Mammary epithelial cell (primary cell): Measurements from ENCODE around the gene POLE3.

Experiments
- EZH2 ChIP-seq: IDR thresholded peaks from 2 replicates; pipeline ENCODE4 v1.6.1; 2012; ENCODE audit warnings: low read length, inconsistent platforms, borderline replicate concordance
- TF ChIP-seq, protein P1 (sequence below), 2 donors: IDR thresholded peaks in 1 of 2; conservative IDR thresholded peaks in 1 of 2; 2 replicates each; pipeline ENCODE4 v1.5.1; 2011 to 2012; ENCODE audit warnings: inconsistent platforms in 2 of 2, low read length in 2 of 2, mild to moderate bottlenecking in 2 of 2, control low read depth in 1 of 2, low read depth in 1 of 2; ENCODE audit not compliant: insufficient read depth in 1 of 2; ENCODE audit errors: extremely low read depth in 1 of 2

DNA sequence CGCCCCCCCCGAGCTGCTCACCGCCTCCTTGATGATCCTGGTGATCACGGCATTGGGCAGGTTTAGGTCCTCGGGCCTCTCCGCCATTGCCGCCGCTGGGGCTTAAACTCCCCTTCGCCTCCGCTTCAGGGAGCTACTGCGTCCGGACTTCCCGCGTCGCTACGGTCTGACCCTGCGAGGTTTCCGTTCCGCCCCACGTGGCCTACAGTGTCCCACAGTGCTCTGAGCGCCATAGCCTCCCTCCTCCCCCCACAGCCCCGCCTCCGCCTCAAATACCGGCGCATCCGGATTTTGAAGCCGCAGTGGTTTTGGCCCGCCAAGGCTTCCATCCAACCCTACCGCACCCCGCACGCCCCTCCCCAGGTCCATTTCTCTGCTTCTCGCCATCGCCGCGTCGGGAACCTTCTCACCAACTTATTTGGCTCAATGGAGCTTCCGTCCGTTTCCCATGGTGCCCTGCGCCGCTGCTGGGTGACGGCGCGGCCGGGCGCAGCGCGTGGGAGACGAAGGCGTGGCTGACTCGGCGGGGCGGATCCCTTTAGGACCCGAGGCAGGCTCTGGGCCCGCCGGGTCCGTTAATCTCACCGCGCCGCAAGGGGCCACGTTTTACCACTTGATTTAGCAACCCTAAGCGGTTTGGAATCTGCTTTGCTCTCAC is at the start of gene POLE3, which contains the start of gene C9orf43:
- TF ChIP-seq, protein P1, sequence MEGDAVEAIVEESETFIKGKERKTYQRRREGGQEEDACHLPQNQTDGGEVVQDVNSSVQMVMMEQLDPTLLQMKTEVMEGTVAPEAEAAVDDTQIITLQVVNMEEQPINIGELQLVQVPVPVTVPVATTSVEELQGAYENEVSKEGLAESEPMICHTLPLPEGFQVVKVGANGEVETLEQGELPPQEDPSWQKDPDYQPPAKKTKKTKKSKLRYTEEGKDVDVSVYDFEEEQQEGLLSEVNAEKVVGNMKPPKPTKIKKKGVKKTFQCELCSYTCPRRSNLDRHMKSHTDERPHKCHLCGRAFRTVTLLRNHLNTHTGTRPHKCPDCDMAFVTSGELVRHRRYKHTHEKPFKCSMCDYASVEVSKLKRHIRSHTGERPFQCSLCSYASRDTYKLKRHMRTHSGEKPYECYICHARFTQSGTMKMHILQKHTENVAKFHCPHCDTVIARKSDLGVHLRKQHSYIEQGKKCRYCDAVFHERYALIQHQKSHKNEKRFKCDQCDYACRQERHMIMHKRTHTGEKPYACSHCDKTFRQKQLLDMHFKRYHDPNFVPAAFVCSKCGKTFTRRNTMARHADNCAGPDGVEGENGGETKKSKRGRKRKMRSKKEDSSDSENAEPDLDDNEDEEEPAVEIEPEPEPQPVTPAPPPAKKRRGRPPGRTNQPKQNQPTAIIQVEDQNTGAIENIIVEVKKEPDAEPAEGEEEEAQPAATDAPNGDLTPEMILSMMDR (conservative IDR thresholded peaks at IDR 0.05 in 1 of 2, IDR thresholded peaks at IDR 0.05 in 1 of 2; ENCODE audit: extremely low read depth in 1 of 2, insufficient read depth in 1 of 2, low read depth in 1 of 2, low read length in 2 of 2) = no peak
- no peak for TF ChIP-seq EZH2
